Right cardiac atrium (tissue), 5 donors: ENCODE measurements around the gene FRMD8. TPM values are rescaled to one million over a fixed set of nuclear protein-coding genes. Genes with fewer than 3 reads are reported as not detected.

ENCODE experiments used
- ATAC-seq, 2 donors: fragments of 200-7000 bp; cut with Tn5 transposase; one replicate each; pipeline versions ENCODE4 v1.8.0 to v1.9.1; 2020; ENCODE audit warnings: moderate library complexity in 2 of 2, mild to moderate bottlenecking in 1 of 2
- DNase-seq, 3 donors: peaks; one replicate each; pipeline ENCODE4 v3.0.0-alpha.2; 2020
- H3K27ac ChIP-seq: one replicate; pipeline ENCODE4 v1.5.1; 2013; ENCODE audit warnings: mild to moderate bottlenecking, low read length, control low read depth, moderate library complexity
- H3K27me3 ChIP-seq: one replicate; pipeline ENCODE4 v1.6.1; 2013; ENCODE audit not compliant: control insufficient read depth, insufficient read depth
- H3K4me1 ChIP-seq: one replicate; pipeline ENCODE4 v1.6.1; 2013; ENCODE audit warnings: low read length; ENCODE audit not compliant: control insufficient read depth, insufficient read depth
- H3K4me3 ChIP-seq: one replicate; pipeline ENCODE4 v1.5.1; 2013; ENCODE audit warnings: low read length, control low read depth
- H3K9me3 ChIP-seq: one replicate; pipeline ENCODE4 v1.6.1; 2013; ENCODE audit warnings: low read length; ENCODE audit not compliant: control insufficient read depth
- WGBS: extraction: QIAGEN DNeasy Blood & Tissue Kit; methylation state at CpG from one replicate; pipeline ENCODE4 v1.1.7; 2013; 5-methylcytosine and 5-hydroxymethylcytosine counted together
- intact Hi-C, 4 donors: fragments of 100-400 bp; cut with DNase I; formaldehyde crosslinking; loops; one replicate each; pipeline versions ENCODE4 v1.11.0 to v1.14.0; 2022 to 2023
- polyA plus RNA-seq: library from polyadenylated mRNA; stranded (reverse); fragments of 200-250 nt; gene quantifications from one replicate; pipeline ENCODE4 v1.2.3, GENCODE V29; 2013
- total RNA-seq, 4 donors: library from RNA; stranded (reverse); fragmentation: NEBNext Ultra II Directional; extraction: Animal tissue kit (Norgen Biotek cat#: 25700); gene quantifications; one replicate each; pipeline ENCODE4 v1.2.1, GENCODE V29; 2021
- donor health status: healthy with polysubstance abuse.
- donor health status: DM: no; HTN: yes; CAD: no.
- donor health status: DM: no; HTN: no; CAD: no.
- donor health status: DM: no; HTN: yes; CAD: no; lungs with severe emphysema.
- donor health status: DM: yes; HTN: yes; CAD: no.

Gene FRMD8
- total and polyA plus RNA-seq, 5 donors = 9.3 to 16.1 (median 12.7) TPM

DNA sequence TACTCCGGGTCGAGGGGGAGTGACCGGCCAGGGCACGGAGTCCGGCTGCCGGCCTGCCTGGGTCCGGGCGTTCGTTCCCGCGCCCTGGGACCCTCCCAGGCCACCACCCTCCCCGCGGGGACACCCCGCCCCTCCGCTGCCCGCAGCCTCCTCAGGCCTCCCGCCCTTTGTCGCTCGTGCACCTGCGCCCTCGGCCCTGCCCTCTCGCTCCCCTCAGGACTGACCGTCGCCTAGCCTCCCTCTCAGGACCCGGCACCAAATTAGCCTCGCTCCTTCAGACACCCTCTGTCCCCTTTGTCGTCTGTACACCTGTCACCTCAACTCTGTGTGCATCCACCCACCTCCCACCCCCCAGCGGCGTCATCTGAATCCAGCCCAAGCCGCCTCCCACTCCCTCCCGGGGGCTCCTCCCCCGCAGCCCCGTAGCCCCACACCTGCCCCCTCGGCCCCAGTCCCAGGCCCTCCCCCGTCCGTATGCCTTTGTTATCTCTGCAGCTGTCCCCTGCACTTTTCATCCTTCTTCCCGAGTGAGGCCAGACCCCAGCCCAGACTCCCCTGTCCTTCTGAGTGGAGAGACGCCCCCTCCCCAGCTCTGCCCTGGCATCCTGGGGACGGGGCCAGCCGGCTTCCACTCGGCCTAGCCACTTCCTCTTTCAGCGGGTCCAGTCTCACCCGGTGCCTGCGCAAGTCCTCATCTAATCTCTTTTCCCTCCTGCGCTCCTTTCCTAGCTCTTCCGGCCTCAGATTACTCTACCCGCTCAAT, 31.2 kb upstream of the FRMD8 start:
- intact Hi-C loops = no loop called here
- DNase-seq = peak in 1 of 3 donors; percentile 66
- peak; percentile 1 to 3 for ATAC-seq
- Histone ChIP-seq H3K27ac (no peak overlapping the region), H3K4me1 (peaks cover 6% of the 10 kb centered on the region), H3K9me3 (no peaks in the 10 kb centered on the region), H3K4me3 (peak overlapping the region; percentile 63), H3K27me3 (no peaks in the 10 kb centered on the region)
- 3% methylated on average over 47 of the region's 47 CpGs for WGBS

DNA sequence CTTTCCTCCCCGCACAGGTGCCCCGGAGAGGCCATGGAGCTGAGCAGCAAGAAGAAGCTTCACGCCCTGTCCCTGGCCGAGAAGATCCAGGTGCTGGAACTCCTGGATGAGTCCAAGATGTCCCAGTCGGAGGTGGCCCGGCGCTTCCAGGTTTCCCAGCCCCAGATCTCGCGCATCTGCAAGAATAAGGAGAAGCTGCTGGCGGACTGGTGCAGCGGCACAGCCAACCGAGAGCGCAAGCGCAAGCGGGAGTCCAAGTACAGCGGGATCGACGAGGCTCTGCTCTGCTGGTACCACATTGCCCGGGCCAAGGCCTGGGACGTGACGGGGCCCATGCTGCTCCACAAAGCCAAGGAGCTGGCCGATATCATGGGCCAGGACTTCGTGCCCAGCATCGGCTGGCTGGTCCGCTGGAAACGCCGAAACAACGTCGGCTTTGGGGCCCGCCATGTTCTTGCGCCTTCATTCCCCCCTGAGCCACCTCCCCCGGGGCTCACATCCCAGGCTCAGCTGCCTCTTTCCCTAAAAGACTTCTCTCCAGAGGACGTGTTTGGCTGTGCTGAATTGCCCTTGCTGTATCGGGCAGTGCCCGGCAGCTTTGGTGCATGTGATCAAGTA, 30.6 kb upstream of the FRMD8 start:
- H3K27me3 ChIP-seq = no peaks in the 10 kb centered on the region
- ATAC-seq (peak in 1 of 2 donors; percentile 2), DNase-seq (peak; percentile 57 to 82 (median 79))
- peak overlapping the region; percentile 63 for H3K4me3 ChIP-seq
- peaks cover 6% of the 10 kb centered on the region for H3K4me1 ChIP-seq
- intact Hi-C loops = no loop called here
- 37% methylated on average over 35 of the region's 35 CpGs for WGBS
- H3K27ac ChIP-seq = no peak overlapping the region
- H3K9me3 ChIP-seq = no peaks in the 10 kb centered on the region

DNA sequence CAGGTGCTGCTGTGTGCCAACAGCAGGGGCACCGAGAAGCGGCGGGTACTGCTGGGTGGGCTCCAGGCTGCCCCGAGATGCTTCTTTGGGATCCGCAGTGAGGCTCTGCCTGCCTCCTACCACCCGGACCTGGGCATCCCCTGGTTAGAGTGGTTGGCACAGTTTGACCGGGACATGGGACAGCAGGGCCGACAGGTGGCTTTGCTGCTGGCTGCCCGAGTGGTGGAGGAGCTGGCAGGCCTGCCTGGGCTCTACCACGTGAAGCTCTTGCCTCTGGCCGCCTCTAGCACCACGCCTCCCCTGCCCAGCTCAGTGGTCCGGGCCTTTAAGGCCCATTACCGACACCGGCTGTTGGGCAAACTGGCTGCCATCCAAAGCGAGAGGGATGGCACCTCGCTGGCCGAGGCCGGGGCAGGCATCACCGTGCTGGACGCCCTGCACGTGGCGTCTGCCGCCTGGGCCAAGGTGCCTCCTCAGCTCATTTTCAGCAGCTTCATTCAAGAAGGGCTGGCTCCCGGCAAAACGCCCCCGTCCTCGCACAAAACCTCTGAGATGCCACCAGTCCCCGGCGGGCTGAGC, 30.0 kb upstream of the FRMD8 start:
- Histone ChIP-seq H3K4me3 (no peak overlapping the region), H3K27ac (no peak overlapping the region)

DNA sequence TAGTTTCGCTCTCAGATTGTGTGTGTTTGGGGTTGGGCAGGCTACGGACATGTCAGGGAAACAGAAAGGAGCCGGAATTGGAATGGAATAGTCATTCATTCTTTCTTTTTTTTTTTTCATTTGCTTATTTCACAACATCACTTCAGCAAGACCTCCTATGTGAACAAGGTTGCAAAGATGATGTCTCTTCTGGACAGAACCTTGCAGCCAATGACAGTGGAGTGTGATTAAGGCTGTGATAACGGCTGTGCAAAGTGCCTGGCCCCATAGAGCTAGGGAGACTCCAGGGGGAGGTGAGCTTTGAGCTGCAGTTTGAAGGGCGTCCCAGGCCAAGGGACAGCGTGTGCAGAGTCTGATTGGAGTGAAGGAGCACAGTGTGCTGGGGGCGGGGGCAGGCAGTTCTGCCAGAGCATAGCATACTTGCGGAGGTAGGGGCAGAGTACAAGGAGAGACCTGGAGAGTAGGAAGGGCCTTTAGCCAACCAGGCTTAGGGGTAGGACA, 28.5 kb upstream of the FRMD8 start:
- H3K4me3 ChIP-seq = no peak overlapping the region
- WGBS = 65% methylated on average over 8 of the region's 8 CpGs
- peak in 1 of 2 donors; percentile 8 for ATAC-seq
- no peaks in the 10 kb centered on the region for H3K9me3 ChIP-seq
- H3K27ac ChIP-seq = peak overlapping the region; percentile 7
- DNase-seq = peak in 1 of 3 donors; percentile 72
- H3K4me1 ChIP-seq = peaks cover 6% of the 10 kb centered on the region
- intact Hi-C loops = no loop called here
- H3K27me3 ChIP-seq = no peaks in the 10 kb centered on the region

More for the DNA sequence above, 30.0 kb upstream of the FRMD8 start:
- Histone ChIP-seq H3K4me1 (peaks cover 6% of the 10 kb centered on the region), H3K9me3 (no peaks in the 10 kb centered on the region), H3K27me3 (no peaks in the 10 kb centered on the region)
- intact Hi-C loops = no loop called here
- ATAC-seq = no peak
- 85% methylated on average over 30 of the region's 30 CpGs for WGBS
- peak in 1 of 3 donors; percentile 58 for DNase-seq

DNA sequence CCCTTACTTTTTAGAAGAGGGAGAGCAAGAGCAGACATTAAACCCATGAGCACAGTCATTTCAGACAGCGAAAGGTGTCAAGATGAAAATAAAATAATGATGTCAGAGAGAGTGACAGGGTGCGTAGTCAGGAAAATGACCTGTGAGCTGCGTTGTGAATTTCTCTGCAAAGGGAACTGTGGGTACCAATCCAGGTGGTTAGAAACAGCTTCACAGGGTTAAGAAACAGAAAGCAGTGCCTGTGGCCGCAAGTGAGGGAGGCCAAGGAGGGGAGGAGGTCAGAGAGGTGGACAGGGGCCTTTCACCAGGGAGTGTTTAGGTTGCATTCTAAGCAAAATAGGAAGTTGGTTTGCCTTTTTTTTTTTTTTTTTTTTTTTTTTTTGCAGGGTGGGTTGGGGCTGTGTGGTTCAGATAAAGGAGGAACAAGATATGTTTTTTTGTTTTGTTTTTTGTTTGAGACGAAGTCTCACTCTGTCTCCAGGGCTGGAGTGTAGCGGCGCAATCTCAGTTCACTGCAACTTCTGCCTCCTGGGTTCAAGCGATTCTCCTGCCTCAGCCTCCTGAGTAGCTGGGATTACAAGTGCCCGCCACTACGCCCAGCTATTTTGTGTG, 24.0 kb upstream of the FRMD8 start:
- H3K4me3 ChIP-seq = no peak overlapping the region
- no peaks in the 10 kb centered on the region for H3K9me3 ChIP-seq
- 69% methylated on average over 10 of the region's 10 CpGs for WGBS
- H3K27me3 ChIP-seq = no peaks in the 10 kb centered on the region
- H3K4me1 ChIP-seq = no peaks in the 10 kb centered on the region
- ATAC-seq (no peak), DNase-seq (peak in 1 of 3 donors; percentile 17)
- no peak overlapping the region for H3K27ac ChIP-seq
- intact Hi-C loops = loop anchor here in 1 of 4 donors (5.0 kb wide), 1 partner anchor 155 kb away; no protein-coding TSS in a partner anchor

DNA sequence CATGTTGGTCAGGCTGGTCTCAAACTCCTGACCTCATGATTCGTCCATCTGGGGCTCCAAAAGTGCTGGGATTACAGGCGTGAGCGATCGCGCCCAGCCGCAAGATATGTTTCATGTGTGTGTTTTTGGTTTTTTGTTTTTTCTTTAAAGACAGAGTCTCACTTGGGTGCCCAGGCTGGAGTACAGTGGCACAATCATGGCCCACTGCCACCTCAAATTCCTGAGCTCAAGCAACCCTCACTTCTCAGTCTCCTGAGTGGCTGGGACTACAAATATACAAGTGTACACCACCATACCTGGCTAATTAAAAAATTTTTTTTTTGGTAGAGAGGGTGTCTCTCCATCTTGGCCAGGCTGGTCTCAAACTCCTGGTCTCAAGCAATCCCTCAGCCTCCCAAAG, 23.5 kb upstream of the FRMD8 start:
- no peak overlapping the region for H3K4me3 ChIP-seq
- no peaks in the 10 kb centered on the region for H3K9me3 ChIP-seq
- DNase-seq (no peak), ATAC-seq (no peak)
- no peaks in the 10 kb centered on the region for H3K27me3 ChIP-seq
- H3K4me1 ChIP-seq = no peaks in the 10 kb centered on the region
- intact Hi-C loops = loop anchor here in 1 of 4 donors (5.0 kb wide), 1 partner anchor 154 kb away; no protein-coding TSS in a partner anchor
- 92% methylated on average over 6 of the region's 6 CpGs for WGBS
- H3K27ac ChIP-seq = no peak overlapping the region

DNA sequence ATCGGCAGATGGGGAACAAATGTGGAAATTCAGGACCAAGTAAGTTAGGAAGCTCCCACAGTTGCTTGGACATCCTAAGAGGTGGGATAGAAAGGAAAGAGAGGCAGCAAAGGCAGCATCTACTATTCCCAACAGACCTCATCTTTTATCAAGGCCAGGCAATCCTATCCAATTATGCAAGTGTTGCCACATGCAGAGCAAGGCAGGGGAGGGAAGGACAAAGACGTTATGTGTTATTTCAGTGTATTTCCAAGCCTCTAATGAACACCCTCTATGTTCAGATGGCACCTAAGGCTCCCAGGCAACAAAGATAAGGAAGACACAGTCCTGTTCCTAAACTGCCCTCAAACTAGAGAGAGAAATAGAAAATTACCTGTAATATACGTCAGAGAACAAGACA, 22.7 kb upstream of the FRMD8 start:
- no peaks in the 10 kb centered on the region for H3K4me1 ChIP-seq
- WGBS = 65% methylated on average over 3 of the region's 3 CpGs
- no peaks in the 10 kb centered on the region for H3K9me3 ChIP-seq
- DNase-seq = no peak
- no peak overlapping the region for H3K27ac ChIP-seq
- no peak overlapping the region for H3K4me3 ChIP-seq
- no peak for ATAC-seq
- no peaks in the 10 kb centered on the region for H3K27me3 ChIP-seq
- intact Hi-C loops = loop anchor here in 1 of 4 donors (5.0 kb wide), 1 partner anchor 154 kb away; no protein-coding TSS in a partner anchor

DNA sequence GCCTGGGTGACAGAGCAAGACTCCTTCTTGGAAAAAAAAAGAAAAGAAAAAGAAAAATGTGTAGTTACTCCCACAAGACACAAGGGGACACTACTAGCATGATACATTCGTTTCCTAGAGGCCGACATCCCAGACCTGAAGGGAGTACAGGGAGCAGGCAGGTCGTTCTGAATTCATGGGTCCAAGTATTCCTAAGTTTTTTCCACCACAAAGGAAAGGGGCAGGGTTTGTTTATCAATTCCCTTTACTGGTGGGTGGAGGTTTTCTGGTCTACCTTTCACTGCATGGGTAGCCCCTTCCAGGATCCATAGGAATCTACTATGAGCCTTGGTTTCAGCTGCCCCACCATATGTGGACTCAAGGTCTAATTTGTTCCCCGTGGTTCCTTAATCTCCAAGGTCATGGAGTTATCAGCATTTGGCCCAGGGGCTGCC, 20.1 kb upstream of the FRMD8 start:
- intact Hi-C loops = no loop called here
- Histone ChIP-seq H3K4me3 (no peak overlapping the region), H3K27me3 (no peaks in the 10 kb centered on the region), H3K27ac (peak overlapping the region; percentile 54), H3K9me3 (no peaks in the 10 kb centered on the region), H3K4me1 (no peaks in the 10 kb centered on the region)
- ATAC-seq (peak; percentile 74 to 80), DNase-seq (peak in 1 of 3 donors; percentile 27)
- 3% methylated on average over 4 of the region's 4 CpGs for WGBS

DNA sequence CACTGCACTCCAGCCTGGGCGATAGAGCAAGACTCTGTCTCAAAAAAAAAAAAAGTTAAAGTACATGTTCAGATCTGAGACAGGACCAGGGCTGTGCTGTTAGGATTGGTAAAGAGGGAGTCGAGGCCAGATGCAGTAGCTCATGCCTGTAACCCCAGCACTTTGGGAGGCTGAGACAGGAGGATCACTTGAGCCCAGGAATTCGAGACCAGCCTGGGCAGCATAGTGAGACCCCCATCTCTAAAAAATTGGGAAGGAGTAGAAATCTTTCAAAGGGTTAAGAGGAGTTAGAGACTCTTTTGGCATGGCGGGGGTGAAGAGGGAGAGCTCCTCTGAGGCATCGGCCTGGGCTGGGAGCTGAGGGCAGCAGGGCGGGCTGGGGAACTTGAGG, 15.8 kb upstream of the FRMD8 start:
- ATAC-seq (no peak), DNase-seq (peak in 1 of 3 donors; percentile 40)
- Histone ChIP-seq H3K27me3 (no peaks in the 10 kb centered on the region), H3K4me3 (no peak overlapping the region), H3K9me3 (no peaks in the 10 kb centered on the region), H3K27ac (peak overlapping the region; percentile 97), H3K4me1 (peaks cover 2% of the 10 kb centered on the region)
- intact Hi-C loops = no loop called here
- WGBS = 68% methylated on average over 6 of the region's 6 CpGs

DNA sequence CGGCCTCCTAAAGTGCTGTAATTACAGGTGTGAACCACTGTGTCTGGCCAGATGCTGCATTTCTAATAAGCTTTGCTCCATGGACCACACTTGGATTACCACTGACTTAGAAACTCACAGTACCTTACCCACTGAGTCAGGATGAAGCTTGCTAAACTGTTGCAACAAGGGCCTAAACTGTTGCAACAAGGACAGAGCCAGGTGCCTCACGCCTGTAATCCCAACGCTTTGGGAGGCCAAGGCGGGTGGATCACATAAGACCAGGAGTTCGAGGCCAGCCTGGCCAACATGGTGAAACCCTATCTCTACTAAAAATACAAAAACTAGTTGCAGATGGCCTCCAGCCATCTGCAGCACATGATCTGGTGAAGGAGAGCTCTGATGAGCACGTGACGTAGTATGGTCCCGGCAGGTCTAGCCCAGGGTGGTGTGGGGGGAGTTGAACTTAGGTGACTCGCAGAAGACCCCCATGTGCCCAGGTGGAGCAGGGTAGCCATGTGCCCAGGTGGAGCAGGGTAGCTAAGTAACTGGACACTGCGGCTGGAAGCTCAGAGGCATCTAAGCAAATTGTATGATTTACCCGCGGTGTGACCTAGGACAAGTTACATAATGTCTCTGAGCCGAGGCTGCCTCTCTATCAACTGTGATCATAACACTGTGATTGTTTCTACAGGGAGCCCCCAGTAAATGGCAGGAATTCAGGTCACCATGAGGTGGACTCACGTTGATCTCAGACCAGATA, 12.4 kb upstream of the FRMD8 start:
- intact Hi-C loops = no loop called here
- Histone ChIP-seq H3K4me1 (peaks cover 2% of the 10 kb centered on the region), H3K27ac (no peak overlapping the region), H3K4me3 (no peak overlapping the region), H3K9me3 (no peaks in the 10 kb centered on the region), H3K27me3 (no peaks in the 10 kb centered on the region)
- ATAC-seq (no peak), DNase-seq (peak in 1 of 3 donors; percentile 28)
- 78% methylated on average over 14 of the region's 14 CpGs for WGBS
